Stimulated activated CD4-positive, alpha-beta T cell treated with anti-CD3 and anti-CD28 coated beads, TNF-alpha, amount 100 ng/mL, for 4 hours (primary cell): Measurements from ENCODE around the gene GRB2.
"Not testable (repeated sequence)": the region's sequence is repeated elsewhere in the genome, so short reads cannot be mapped to it uniquely, and the experiment has no call there.

ENCODE experiments used
- DNase-seq, 3 experiments: peaks; one replicate each; pipeline ENCODE4 v3.0.0-alpha.2; 2020; ENCODE audit warnings: low read depth in 3 of 3

GRB2 gene

DNA sequence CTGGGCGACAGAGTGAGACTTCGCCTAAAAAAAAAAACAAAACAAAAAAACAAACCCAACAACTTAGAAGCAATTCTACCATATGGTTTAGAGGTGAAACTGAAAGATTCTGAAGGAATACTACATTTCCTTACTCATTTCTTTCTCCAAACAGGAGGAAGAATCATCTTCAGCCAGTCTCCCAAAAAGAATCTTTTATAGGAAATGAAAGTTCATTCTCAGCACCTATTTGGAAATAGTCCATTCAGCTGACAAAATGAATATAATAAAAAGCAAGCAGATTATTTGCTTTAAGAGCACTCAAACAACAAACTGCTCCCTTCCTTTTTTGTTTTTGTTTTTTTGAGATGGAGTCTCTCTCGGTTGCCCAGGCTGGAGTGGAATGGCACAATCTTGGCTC, 17.7 kb downstream of the GRB2 start:
- no peak for DNase-seq

DNA sequence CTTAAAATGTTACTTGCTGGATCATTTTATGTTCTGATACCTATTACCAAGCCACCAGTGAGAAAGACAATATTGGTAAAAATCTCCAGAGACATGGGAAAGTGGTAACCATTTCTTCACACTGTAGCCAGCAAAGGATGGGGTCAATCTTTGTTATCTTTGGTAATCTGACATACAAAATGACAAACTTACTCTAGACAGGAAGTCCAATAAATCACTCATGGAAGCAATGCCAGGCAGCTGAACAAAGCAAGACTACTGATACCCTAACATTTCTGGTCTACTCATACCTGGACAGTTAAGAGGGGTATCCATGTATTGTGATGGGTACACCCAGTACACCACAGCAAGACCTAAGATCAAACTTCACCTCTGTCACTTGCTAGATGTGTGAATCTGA, 19.0 kb downstream of the GRB2 start:
- no peak for DNase-seq

DNA sequence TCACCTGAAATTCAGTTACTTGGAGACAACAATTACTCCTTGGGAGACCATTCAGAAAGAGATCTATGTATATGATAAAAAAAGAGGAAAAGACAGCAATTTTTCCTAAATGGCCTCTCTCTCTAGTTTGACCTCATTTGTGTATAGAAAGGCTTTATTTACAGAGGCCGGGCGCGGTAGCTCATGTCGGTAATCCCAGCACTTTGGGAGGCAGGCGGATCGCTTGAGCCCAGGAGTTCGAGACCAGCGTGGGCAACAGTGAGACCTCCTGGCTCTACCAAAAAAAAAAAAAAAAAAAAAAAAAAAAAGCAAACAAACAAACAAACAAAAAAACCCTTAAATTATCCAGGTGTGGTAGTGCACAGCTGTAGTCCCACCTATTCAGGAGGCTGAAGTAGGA, 20.7 kb downstream of the GRB2 start:
- no peak for DNase-seq

DNA sequence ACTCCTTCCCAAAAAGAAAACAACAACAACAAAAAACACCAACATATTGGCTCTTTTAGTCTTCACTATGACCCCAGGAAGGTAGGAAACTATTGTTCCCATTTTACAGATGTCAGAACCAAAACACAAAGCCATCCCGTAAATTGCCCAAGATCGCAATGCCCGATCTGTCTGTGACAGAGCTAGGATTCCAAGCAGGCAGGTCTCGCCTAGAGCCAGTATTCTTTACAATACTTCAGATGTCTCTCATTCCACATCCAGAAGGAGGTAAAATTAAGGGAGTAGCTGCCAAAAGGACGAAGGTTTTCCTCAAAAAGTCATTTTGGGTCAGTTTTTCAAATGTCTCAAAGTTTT, 21.7 kb downstream of the GRB2 start:
- no peak for DNase-seq

DNA sequence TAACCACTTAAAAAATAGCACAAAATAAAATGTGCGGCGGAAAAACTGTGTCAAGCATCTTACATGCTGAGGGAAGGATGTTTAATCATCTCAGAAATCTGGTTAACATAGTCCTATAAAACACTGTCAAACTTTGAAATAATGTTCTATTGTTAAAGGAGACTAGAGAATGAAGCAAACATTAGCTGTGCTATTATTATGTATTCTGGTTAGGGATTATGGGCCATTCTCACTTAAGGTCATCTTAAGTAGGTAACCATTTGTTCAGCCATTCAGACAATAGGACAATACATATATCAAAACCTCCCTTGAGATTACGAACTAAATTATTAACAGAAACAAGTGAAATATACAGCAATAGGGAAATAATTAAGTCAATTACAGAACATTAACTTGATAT, 24.7 kb downstream of the GRB2 start:
- DNase-seq = no peak

DNA sequence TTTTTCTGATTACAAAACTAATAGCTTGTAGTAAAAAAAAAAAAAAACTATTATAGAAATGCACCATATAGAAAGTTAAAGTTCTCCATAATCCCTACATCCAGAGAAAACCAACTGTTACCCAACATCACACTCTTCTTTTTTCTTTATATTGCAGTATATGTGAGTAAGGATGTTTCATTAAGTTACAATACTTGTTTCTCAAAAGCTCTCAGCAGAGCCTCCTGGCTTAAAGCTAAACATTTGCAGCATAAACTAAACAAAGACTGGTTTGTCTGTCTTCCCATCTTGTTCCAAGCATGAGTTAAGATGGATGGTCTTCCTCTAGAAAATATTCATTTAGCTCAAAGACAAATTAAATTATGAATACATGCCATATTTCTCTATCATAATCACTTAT, 25.2 kb downstream of the GRB2 start:
- no peak for DNase-seq

DNA sequence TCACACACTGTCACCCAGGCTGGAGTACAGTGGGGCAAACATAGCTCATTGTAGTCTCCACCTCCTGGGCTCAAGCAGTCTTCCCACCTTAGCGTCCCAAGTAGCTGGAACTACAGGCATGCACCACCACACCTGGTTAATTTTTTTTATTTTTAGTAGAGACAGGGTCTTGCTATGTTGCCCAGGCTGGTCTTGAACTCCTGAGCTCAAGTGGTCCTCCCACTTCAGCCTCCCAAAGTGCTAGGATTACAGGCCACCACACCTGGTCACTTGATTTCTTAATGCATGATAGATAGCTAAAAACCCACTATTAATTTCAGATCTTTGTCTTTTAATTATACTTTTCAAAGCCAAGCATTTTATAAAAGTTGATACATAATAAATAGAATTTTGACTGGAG, 26.1 kb downstream of the GRB2 start:
- not testable (repeated sequence) for DNase-seq

DNA sequence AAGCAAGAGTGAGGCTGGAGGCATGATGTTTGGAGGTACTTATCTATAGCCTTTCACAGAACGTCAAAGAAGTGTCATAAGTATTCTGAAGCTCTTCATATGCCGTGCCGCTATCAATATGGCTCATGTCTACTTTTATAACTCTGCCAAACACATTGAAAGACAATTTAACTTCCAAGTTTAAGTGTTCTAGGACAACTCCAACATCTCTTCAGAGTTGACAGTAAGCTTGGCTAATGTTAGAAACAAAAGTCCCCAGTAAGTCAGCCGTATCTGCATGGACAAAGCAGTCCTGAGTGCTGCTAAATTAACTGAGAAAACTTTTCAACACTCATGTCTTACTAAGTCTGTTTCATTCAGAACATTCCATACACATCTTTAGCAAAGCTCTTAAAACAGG, 32.2 kb downstream of the GRB2 start:
- no peak for DNase-seq

DNA sequence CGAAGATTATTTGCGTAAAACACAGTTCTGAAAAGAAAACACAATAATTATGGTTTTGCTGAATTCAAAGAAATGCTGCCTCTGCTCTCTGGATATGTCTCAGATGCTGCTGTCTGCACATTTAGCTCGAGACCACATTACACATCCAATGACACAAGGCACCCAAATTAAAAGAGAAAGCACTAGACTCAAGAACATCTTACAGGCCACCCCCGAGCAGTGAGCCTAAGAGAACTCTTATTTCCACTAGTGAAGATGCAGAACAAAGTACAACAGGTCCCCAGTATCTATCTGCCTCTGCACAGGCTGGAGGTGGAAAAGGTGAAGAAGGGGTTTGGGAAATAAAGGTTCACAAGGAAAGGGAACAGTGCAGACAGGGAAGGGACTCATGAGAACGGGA, 33.5 kb downstream of the GRB2 start:
- DNase-seq = no peak

DNA sequence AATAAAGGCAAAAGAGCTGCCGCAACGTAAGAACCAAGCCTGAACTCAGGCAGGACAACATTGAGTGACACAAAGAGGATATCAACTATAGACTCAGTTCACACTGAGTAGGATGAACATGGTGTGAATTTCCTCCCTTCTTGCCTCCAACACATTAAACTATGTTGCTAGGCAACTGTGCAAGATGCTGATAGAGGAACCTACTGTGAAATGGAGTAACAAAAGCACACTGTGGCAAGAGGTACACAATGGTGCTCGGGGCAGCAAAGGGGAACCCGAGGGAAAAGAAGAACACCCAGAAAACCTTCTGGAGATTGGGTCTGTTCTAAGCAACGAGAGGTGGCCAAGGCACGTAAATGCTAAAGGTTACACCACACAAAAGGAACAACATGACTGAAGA, 34.1 kb downstream of the GRB2 start:
- DNase-seq = no peak

DNA sequence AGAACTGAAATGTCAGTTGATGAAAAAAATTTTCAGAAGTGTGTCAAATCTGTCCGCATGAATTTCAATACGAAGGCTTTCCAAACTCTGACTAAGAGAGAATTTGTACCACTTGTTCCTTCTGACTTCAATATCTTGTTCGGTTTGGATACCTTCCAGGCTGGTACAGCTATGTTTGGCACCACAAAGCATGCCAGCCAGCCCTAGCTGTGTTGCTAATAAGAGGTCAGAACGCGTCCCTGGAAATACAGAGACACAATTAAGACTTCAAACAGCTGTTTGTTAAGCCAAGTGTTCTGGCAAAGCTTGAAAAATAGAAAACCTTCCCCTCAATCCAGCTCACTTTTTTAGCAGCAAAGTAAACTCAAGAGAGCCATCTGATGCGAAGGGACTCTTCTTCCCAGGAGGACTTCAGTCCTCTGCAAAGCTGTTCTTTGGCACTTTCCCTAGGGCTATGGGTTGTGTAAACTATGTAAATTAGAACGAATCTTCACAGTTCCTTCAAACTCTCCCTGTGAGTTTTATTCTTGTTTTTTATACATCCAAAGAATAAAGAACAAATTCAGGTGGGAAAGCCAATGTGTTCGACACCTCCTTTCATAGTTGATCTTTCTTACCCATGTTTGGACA, 35.1 kb downstream of the GRB2 start:
- DNase-seq = no peak

DNA sequence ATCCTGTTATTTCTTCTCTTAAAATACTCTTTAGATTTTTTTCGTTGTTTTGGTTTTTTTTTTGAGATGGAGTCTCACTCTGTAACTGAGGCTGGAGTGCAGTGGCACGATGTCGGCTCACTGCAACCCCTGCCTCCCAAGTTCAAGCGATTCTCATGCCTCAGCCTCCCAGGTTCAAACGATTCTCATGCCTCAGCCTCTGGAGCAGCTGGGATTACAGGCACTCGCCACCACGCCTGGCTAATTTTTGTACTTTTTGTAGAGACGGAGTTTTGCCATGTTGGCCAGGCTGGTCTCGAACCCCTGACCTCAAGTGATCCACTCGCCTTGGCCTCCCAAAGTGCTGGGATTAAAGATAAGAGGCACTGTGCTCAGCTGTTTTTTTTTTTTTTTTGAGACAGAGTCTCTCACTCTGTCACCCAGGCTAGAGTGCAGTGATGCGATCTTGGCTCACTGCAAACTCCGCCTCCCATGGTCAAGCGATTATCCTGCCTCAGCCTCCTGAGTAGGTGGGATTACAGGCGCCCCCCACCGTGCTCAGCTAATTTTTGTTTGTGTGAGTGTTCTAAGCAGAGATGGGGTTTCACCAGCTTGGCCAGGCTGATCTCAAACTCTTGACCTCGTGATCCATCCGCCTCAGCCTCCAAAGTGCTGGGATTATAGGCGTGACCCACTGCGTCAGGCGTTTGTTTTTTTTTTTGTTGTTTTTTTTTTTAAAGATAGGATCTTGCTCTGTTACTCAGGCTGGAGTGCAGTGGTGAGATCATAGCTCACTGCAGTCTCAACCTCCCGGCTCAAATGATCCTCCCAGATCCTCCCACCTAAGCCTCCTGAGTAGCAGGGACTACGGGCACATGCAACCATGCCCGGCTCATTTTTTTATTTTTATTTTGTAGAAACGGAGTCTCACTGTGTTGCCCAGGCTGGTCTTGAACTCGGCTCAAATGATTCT, 37.4 kb downstream of the GRB2 start:
- DNase-seq = not testable (repeated sequence)

DNA sequence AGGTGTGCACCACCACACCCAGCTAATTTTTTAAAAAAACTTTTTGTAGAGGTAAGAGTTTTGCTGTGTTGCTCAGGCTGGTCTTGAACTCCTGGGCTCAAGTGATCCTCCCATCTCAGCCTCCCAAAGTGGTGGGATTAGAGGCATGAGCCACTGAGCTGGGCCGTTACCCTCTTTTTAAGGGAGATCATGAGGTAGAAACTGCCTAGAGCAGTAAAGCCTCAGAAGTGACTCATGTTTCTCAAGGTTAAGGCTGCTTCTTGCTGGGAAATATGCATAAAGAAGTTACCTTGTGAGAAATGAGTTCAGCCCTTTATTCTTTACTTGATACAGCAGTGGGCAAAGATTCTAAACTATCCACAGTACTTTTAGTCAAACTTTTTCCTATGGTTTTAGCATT, 38.2 kb downstream of the GRB2 start:
- no peak for DNase-seq

DNA sequence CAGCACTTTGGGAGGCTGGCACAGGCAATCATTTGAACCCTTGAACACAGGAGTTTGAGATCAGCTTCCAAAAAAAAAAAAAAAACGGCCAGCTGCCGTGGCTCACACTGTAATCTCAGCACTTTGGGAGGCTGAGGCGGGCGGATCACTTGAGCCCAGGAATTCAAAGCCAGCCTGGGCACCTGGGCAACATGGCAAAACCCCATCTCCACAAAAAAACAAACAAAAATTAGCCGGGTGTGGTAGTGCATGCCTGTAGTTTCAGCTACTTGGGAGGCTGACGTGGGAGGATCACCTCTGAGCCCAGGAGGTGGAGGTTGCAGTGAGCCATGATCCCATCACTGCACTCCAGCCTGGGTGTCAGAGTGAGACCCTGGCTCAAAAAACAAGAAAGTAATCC, 39.0 kb downstream of the GRB2 start:
- no peak for DNase-seq

DNA sequence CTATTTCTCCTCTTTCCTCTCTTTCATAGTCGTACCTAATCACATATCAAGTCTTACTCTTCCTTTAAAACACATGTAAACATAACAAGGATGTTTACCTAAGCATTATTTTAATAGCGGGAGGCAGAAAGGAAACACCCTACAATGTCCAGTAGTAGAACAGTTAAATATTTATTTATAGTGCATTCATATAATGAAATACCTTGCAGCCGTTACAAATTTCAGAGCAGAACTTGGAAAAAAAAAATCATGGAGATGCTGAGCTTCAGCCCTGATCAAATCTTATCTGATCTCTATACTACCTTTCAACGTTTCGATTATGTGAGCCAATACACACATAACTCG, 39.6 kb downstream of the GRB2 start:
- DNase-seq = no peak

DNA sequence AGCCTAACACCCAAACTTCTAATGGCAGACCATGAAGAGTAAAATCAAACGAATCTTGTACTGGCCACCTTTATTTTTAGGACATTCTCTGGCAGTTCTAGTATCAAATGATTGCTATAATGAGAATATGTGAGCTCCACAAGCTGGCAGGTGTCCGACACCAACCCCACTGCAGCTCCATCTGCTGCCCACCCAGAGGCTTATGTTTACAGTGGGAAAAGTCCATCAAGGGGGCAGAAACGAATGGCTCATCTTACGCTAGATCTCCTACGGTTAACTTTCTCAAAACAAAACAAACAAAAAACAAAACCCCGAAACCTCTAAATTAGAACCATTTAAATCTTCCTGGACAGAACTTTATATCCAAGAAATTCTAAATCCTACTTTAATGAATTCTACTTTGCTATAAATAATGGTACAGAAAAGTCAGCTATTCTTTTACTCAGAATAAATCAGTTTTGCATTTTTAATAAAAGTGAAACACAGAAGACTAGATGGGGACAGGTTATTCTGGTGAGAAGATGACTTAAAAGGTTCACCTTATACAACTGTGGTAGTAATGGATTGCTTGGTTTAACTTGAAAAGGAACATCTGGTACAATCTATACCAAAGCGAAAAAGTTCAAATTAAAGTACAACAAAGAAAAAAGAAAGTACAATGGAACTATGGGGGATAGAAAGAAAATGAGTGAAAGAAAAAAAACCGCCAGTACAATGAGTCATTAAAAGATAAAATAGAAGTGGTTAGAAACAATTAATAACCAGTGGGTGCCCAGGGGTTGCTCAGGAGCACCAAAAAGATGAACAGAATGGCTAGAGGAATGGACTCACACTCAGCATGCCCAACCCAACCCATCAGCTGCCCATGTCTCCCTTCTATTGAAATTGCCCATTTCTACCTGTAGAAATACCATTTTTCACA, 40.2 kb downstream of the GRB2 start:
- DNase-seq = no peak

DNA sequence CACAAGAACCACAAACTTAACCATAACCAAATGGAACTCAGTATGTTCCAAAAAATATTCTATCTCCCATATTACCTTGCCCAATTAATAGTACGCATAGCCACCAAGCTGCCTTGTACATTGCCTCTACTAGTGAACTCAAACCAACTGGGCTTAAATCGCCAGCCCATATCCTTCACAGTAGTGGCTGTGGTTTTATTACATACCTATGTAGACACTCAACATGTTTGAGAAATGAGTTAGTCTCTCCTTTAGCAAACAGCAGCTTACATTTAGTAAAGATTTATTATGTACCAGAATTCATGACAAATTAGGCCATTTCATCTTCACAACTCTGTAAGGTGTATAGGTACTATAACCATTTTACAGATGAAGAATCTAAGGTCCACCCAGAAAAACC, 41.4 kb downstream of the GRB2 start:
- DNase-seq = no peak

DNA sequence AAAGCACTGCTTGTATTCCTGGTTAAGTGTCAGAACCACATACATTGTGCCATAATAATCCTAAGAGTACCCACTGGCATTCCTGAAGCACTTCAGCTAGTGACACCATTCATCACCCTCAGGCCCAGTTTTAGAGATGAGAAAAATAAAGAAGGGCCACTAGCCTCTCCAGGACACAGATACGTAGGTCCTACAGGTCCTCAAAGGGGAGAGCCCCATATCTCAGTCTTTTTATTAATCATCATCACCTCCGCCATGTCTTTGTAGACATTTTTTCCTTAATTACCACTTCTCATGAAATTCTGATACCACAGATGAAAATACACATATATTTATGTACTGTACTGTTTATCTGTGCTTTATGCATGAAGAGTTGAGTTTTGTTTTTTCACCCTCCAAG, 43.5 kb downstream of the GRB2 start:
- no peak for DNase-seq

DNA sequence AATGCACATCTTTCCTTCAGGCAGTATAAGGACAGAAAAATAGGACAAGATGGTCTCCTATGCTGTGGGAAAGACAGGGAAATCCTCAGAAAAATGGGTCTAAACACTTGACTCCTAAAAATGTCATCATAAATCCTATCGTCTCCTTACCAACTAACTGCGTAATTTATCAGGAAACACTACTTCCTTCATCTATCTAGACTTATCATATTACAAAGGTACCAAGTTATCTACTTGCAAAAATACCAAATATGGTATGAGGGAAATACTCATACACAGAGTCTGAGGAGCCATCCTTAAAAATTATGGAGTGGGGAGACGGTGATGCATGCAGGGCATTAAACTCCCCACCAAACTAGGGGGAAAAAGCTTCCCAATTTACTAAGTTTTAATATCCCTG, 44.1 kb downstream of the GRB2 start:
- DNase-seq = no peak

DNA sequence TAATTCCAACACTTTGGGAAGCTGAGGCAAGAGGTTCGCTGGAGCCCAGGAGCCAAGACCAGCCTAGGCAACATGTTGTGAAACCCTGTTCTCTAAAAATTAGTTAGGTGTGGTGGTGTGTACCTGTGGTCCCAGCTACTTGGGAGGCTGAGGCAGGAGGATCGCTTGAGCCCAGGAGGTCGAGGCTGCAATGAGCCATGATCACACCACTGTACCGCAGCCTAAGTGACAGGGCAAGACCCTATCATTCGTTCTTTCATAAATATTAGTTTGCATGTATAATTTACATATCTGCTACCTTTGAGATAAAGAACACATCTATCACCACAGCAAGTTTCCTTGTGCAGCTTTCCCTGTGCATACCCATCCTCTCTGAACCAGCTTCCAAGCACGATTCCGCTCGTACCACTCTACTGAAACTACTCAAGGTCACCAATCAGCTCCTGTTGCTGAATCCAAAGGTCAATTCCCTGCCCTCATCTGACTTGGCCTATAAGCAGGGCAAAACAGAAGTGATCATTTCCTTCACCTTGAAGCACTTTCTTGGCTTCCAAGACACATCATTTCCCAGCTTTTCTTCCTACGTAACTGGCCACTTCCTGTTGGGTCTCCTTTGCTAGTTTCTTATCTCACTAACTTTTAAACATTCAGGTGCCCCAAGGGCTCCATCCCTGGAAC, 49.1 kb downstream of the GRB2 start:
- no peak for DNase-seq

DNA sequence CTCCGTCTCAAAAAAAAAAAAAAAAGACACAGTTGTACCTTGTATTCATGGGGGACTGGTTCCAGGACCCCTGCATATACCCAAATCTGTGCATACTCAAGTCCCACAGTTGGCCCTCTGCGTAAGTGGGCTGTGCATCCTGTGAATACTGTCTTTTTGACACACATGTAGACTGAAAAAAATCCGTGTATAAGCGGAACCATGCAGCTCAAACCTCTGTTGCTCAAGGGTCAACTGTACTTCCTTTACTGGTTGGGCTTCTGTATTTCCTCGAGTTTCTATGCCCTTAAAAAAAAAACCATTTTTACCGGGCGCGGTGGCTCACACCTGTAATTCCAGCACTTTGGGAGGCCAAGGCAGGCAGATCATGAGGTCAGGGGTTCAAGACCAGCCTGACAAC, 52.3 kb downstream of the GRB2 start:
- no peak for DNase-seq

DNA sequence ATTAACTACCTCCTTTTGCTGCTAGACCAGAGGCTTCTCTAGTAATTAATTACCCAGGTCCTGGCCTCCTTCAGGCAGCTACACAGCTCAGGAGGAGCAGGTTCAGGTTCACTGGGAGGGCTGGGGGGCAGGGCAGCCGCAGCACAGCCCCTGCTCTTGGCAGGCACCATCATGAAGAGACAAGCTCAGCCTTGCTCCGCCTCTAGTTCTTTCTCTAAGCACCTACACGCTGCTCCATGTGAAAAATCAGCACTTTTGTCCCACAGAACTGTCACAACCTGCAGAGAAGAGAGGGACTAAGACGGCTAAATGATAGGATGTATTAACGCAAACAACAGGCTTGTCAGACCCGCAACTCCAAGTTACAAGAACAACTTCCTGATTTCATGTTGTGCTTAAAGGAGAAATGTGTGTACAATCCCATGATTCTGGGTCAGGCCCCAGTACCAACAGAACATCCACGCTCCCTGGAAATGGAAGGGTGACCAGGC, 53.4 kb downstream of the GRB2 start:
- no peak for DNase-seq
